Measurements from ENCODE around the gene PUSL1. TPM values are rescaled to one million over a fixed set of nuclear protein-coding genes. Genes with fewer than 3 reads are reported as not detected.

PUSL1 gene
- total RNA-seq, 1 donor from 2014 or later = 10.6 TPM

- ATAC-seq (ENCODE audit: poor library complexity) = no peak
- no peak for DNase-seq
- intact Hi-C loops (cut with DNase I) = no loop called here
Observed at GRCh38 chr1:1274931-1275431, 33.4 kb upstream of the PUSL1 start.

- no peak for DNase-seq
Observed at GRCh38 chr1:1275836-1276235, 32.6 kb upstream of the PUSL1 start.

GRCh38 chr1:1278620-1279019 is 29.8 kb upstream of the PUSL1 start:
- intact Hi-C loops (cut with DNase I) = no loop called here
- no peak for DNase-seq
- no peak for ATAC-seq (ENCODE audit: poor library complexity)

More at GRCh38 chr1:1275836-1276235, 32.6 kb upstream of the PUSL1 start:
- intact Hi-C loops (cut with DNase I) = no loop called here
- no peak for ATAC-seq (ENCODE audit: poor library complexity)

GRCh38 chr1:1279028-1279427 is 29.4 kb upstream of the PUSL1 start:
- no peak for ATAC-seq (ENCODE audit: poor library complexity)
- intact Hi-C loops (cut with DNase I) = no loop called here
- DNase-seq = no peak

GRCh38 chr1:1280782-1281481 is 27.5 kb upstream of the PUSL1 start:
- ATAC-seq (ENCODE audit: poor library complexity) = no peak
- intact Hi-C loops (cut with DNase I) = no loop called here
- no peak for DNase-seq

- DNase-seq = peak; percentile 91
- ATAC-seq (ENCODE audit: poor library complexity) = peak; percentile 94
- intact Hi-C loops (cut with DNase I) = no loop called here
Observed at GRCh38 chr1:1281533-1282321, 26.7 kb upstream of the PUSL1 start.

GRCh38 chr1:1282998-1283397 is 25.4 kb upstream of the PUSL1 start:
- intact Hi-C loops (cut with DNase I) = no loop called here
- ATAC-seq (ENCODE audit: poor library complexity) = no peak
- DNase-seq = no peak

- intact Hi-C loops (cut with DNase I) = no loop called here
- no peak for DNase-seq
- no peak for ATAC-seq (ENCODE audit: poor library complexity)
Observed at GRCh38 chr1:1283821-1284220, 24.6 kb upstream of the PUSL1 start.

GRCh38 chr1:1284221-1285101 is 23.9 kb upstream of the PUSL1 start:
- intact Hi-C loops (cut with DNase I) = no loop called here
- no peak for ATAC-seq (ENCODE audit: poor library complexity)
- DNase-seq = no peak

GRCh38 chr1:1285102-1285571 is 23.3 kb upstream of the PUSL1 start:
- intact Hi-C loops (cut with DNase I) = no loop called here
- DNase-seq (no peak), ATAC-seq (ENCODE audit: poor library complexity) (no peak)

- DNase-seq = no peak
- ATAC-seq (ENCODE audit: poor library complexity) = no peak
- intact Hi-C loops (cut with DNase I) = no loop called here
Observed at GRCh38 chr1:1285611-1286311, 22.6 kb upstream of the PUSL1 start.

- no peak for DNase-seq
- intact Hi-C loops (cut with DNase I) = no loop called here
- ATAC-seq (ENCODE audit: poor library complexity) = no peak
Observed at GRCh38 chr1:1286313-1287261, 21.8 kb upstream of the PUSL1 start.

- intact Hi-C loops (cut with DNase I) = no loop called here
- DNase-seq (no peak), ATAC-seq (ENCODE audit: poor library complexity) (no peak)
Observed at GRCh38 chr1:1287288-1288110, 20.9 kb upstream of the PUSL1 start.

GRCh38 chr1:1290238-1290731 is 18.1 kb upstream of the PUSL1 start:
- intact Hi-C loops (cut with DNase I) = loop anchor here (5.0 kb wide), 1 partner anchor 168 kb away; no protein-coding TSS in a partner anchor
- DNase-seq (peak; percentile 75), ATAC-seq (ENCODE audit: poor library complexity) (peak; percentile 38)

- no peak for DNase-seq
- peak; percentile 5 for ATAC-seq (ENCODE audit: poor library complexity)
- intact Hi-C loops (cut with DNase I) = loop anchor here (5.0 kb wide), 1 partner anchor 169 kb away; no protein-coding TSS in a partner anchor
Observed at GRCh38 chr1:1291023-1291528, 17.3 kb upstream of the PUSL1 start.
